ENCODE measurements around the gene FGFR3.
"Not testable (repeated sequence)": the region's sequence is repeated elsewhere in the genome, so short reads cannot be mapped to it uniquely, and the experiment has no call there.

The FGFR3 gene

DNA sequence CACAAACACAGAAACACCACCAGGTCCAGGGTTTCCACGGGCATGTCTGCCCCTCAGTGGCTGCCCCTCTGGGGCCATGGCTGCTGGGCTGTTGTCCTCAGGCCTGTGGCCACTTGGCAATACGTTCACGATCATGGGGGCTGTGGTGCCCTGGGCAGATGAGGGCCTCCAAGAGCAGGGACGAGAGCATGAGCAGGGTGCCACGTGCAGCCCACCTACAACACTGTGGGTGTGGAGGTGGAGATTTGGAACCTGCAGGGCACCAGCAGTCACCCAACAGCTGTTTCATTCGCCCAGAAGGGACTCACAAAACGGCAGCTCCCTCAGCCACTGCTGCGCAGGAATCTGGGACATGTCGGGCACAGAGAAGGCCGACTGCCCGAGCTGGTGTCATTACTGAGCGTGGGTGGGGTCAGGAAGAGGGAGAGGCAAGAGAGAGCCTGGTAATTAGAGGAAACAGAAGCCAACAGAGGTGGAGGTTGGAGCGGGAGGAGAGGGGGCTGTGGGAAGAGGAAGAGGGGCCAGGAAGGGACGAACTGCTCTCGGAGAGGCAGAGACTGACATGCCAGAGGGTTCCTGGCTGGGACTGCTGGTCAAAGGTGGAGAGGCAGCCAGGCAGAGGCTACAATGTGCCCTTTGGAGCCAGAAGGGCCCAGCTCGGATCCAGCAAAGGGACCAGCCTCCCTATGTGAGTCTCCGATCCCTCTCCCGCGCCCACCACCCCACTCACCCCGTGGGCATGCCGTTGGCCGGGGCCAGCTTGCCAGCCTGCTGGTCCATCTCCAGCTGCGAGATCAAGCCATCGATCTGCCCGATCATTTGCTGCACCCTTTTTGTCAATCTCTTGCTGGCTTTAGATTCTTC is 23.1 kb downstream of the FGFR3 start:
- DNase-seq (ENCODE audit: low read depth in 2 of 2) = no peak

GRCh38 chr4:1819284-1819683 is 26.2 kb downstream of the FGFR3 start:
- no peak for DNase-seq (ENCODE audit: low read depth in 2 of 2)

GRCh38 chr4:1819816-1820215 is 26.7 kb downstream of the FGFR3 start:
- no peak for DNase-seq (ENCODE audit: low read depth in 2 of 2)

- no peak for DNase-seq (ENCODE audit: low read depth in 2 of 2)
Observed at GRCh38 chr4:1821679-1822567, 28.8 kb downstream of the FGFR3 start.

GRCh38 chr4:1822568-1823544 is 29.8 kb downstream of the FGFR3 start:
- DNase-seq (ENCODE audit: low read depth in 2 of 2) = no peak

- DNase-seq (ENCODE audit: low read depth in 2 of 2) = no peak
Observed at GRCh38 chr4:1823545-1823932, 30.4 kb downstream of the FGFR3 start.

DNA sequence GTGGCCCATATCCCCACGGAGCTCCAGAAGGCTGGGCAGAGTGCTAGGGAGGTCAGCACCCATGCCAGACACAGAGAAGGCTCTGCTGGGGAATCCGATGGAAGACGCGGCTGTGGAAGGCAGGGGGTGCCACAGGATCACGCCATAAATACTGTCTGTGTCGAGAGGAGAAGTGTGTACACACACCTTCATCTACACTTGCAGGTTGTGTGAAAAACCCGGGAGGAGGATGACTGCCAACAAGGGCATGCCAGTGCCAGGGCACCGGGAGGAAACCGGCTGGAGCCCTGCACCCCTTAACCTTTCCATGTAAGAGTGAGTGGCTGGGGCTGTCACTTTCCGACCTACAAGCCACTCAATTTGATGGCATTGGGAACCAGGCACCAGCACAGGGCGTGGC is 31.7 kb downstream of the FGFR3 start:
- no peak for DNase-seq (ENCODE audit: low read depth in 2 of 2)

DNA sequence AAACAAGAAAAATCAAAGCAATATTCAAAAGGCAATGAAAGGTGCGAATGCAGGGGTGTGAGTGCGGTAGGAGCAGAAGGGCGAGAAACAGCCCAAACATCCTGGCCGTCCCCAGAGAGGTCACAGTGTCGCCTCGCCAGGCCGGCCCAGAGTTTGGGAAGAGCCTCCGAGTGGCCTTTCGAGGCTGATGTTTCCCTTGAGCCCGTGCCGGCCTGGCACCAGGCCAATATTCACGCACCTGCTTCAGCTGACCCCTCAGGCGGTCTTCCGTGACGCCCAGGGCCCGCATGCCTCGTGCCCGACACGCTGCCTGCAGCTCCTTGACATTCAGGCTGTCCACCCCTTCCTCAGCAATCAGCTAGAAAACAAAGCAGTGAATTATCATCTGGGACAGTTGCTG is 32.2 kb downstream of the FGFR3 start:
- no peak for DNase-seq (ENCODE audit: low read depth in 2 of 2)

- DNase-seq (ENCODE audit: low read depth in 2 of 2) = no peak
Observed at GRCh38 chr4:1826531-1827350, 33.6 kb downstream of the FGFR3 start.

DNA sequence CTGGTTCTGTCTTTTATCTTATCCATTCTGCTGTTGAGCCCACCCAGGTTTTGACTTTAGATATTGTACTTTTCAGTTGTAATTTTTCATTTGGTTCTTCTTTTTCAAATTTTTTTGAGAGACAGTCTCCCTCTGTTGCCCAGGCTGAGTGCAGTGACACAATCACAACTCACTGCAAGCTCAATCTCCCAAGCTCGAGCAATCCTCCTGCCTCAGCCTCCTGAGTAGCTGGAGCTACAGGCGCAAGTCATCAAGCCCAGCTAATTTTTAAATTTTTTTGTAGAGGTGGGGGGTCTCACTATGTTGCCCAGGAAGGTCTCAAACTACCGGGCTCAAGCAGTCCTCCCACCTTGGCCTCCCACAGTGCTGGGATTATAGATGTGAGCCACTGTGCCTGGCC is 37.1 kb downstream of the FGFR3 start:
- DNase-seq (ENCODE audit: low read depth in 2 of 2) = no peak

GRCh38 chr4:1830642-1831228 is 37.6 kb downstream of the FGFR3 start:
- DNase-seq (ENCODE audit: low read depth in 2 of 2) = no peak

GRCh38 chr4:1831331-1831730 is 38.2 kb downstream of the FGFR3 start:
- DNase-seq (ENCODE audit: low read depth in 2 of 2) = no peak

GRCh38 chr4:1832690-1833089 is 39.6 kb downstream of the FGFR3 start:
- no peak for DNase-seq (ENCODE audit: low read depth in 2 of 2)

DNA sequence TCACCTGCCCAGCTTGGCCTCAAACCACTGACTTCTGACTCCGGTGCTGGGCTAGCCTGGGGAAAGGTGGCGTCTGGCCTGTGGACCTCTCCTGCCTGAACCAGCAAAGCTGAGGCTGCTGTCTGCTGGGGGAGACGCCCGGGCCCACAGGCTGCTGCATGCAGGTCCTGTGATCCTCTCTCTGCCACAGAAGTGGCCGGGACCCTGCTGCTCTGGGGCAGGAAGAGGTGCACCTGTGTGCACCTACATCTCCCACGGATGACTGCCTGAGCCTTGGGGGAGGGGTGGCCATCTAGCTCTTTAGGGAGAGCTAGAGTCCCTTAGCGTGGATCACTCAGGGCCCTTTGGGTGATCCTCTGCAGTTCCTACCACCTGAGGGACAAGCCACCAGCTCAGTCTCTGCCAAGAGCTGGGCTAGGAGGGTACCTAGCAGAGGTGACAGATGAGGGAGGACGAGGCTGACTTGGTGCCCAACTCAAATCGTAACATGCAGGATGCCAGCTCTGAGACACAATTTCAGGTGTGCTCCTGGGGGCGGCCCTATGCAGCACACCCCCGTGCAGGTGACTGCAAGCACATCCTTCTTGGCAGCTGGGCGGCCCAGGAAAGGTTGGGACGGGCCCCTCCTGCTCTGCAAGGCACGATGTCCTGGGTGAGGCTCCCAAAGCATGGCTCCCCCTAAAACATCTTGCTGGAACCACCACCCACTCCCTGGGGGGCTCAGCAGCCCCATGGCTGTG is 40.4 kb downstream of the FGFR3 start:
- no peak for DNase-seq (ENCODE audit: low read depth in 2 of 2)

GRCh38 chr4:1834047-1834775 is 41.1 kb downstream of the FGFR3 start:
- DNase-seq (ENCODE audit: low read depth in 2 of 2) = no peak

DNA sequence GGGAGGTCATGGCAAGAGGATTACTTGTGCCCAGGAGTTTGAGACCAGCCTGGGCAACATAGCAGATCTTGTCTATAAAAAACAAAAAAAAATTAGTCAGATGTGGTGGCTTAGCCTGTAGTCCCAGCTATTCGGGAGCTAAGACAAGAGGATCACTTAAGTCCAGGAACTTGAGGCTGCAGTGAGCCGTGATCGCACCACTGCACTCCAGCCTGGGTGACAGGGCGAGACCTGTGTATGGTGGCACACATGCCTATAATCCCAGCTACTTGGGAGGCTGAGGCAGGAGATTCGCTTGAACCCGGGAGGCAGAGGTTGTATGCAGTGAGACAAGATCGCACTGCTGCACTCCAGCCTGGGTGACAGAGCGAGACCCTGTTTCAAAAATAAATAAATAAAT is 42.7 kb downstream of the FGFR3 start:
- not testable (repeated sequence) for DNase-seq (ENCODE audit: low read depth in 2 of 2)

GRCh38 chr4:1836650-1837049 is 43.6 kb downstream of the FGFR3 start:
- no peak for DNase-seq (ENCODE audit: low read depth in 2 of 2)

- DNase-seq (ENCODE audit: low read depth in 2 of 2) = no peak
Observed at GRCh38 chr4:1837069-1837468, 44.0 kb downstream of the FGFR3 start.

DNA sequence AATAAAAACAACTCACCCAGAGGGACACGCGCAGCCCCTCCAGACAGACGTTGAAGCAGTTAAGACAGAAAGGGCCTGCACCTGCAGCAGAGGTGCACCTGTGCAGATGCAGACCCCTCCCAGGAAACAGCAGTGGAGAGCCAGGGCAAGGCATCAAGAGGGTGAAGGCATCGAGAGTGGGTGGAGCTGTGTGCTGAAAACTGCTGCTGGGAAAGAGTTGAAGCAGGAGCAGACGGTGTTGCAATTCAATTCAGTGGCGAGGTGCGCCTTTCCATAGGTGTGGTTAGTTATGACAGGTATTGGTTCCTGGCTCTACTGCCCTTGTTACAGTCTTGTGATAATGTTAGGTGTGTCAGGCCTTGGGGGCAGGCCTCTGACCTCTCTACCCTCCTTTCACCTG is 46.2 kb downstream of the FGFR3 start:
- DNase-seq (ENCODE audit: low read depth in 2 of 2) = no peak
